Muscle of back (tissue), 11 donors: ENCODE results near the gene SLC24A4. TPM values are rescaled to one million over a fixed set of nuclear protein-coding genes. Genes with fewer than 3 reads are reported as not detected.

Experiments used
- DNase-seq, 3 donors: peaks; one replicate each; pipeline versions ENCODE4 v3.0.0 to v3.0.0-alpha.2; 2013
- polyA plus RNA-seq, 10 donors: library from polyadenylated mRNA; unstranded; fragments of 120-200 nt; gene quantifications; one replicate each; pipeline ENCODE4 v1.2.1, GENCODE V29; 2013; ENCODE audit not compliant: insufficient read length in 10 of 10

SLC24A4 gene
- polyA plus RNA-seq, 10 donors: 1.1 to 7.4 (median 2.7) TPM

- peak; percentile 54 to 88 (median 76) for DNase-seq
These were observed 133.4 kb downstream of the SLC24A4 start for GRCh38 chr14:92456215-92457015.

GRCh38 chr14:92457016-92457565 is 134.1 kb downstream of the SLC24A4 start:
- DNase-seq: no peak

GRCh38 chr14:92458136-92459029 is 135.4 kb downstream of the SLC24A4 start:
- DNase-seq: no peak

- peak in 2 of 3 donors; percentile 36 to 78 for DNase-seq
These were observed 136.3 kb downstream of the SLC24A4 start for GRCh38 chr14:92459030-92459949.

- DNase-seq: no peak
These were observed 137.0 kb downstream of the SLC24A4 start for GRCh38 chr14:92459950-92460421.

- DNase-seq: no peak
These were observed 137.6 kb downstream of the SLC24A4 start for GRCh38 chr14:92460541-92460915.

- peak in 2 of 3 donors; percentile 36 to 69 for DNase-seq
These were observed 138.1 kb downstream of the SLC24A4 start for GRCh38 chr14:92460916-92461579.

GRCh38 chr14:92461891-92462290 is 138.9 kb downstream of the SLC24A4 start:
- no peak for DNase-seq

GRCh38 chr14:92462568-92462967 is 139.6 kb downstream of the SLC24A4 start:
- no peak for DNase-seq

GRCh38 chr14:92463141-92463540 is 140.2 kb downstream of the SLC24A4 start:
- no peak for DNase-seq

- DNase-seq: no peak
These were observed 141.2 kb downstream of the SLC24A4 start for GRCh38 chr14:92464156-92464555.

GRCh38 chr14:92464716-92465115 is 141.8 kb downstream of the SLC24A4 start:
- DNase-seq: no peak

- DNase-seq: no peak
These were observed 142.5 kb downstream of the SLC24A4 start for GRCh38 chr14:92465353-92466055.

GRCh38 chr14:92466059-92466458 is 143.1 kb downstream of the SLC24A4 start:
- DNase-seq: no peak

GRCh38 chr14:92469515-92469914 is 146.6 kb downstream of the SLC24A4 start:
- no peak for DNase-seq

- peak in 1 of 3 donors; percentile 73 for DNase-seq
These were observed 147.2 kb downstream of the SLC24A4 start for GRCh38 chr14:92470215-92470614.

GRCh38 chr14:92470811-92471210 is 147.8 kb downstream of the SLC24A4 start:
- DNase-seq: no peak

GRCh38 chr14:92471919-92472318 is 149.0 kb downstream of the SLC24A4 start:
- DNase-seq: peak in 1 of 3 donors; percentile 61

GRCh38 chr14:92472860-92473259 is 149.9 kb downstream of the SLC24A4 start:
- DNase-seq: no peak
